H9 (cell line): ENCODE data around the gene DNAJC7. TPM values are rescaled to one million over a fixed set of nuclear protein-coding genes. Genes with fewer than 3 reads are reported as not detected.

Source experiments
- DNase-seq: peaks from one replicate; pipeline ENCODE4 v3.0.0-alpha.2; 2017
- H2AFZ ChIP-seq: one replicate; pipeline ENCODE4 v1.6.1; 2013; ENCODE audit warnings: mild to moderate bottlenecking, low read length, control low read depth, moderate library complexity
- H2AK5ac ChIP-seq: 2 replicates; pipeline ENCODE4 v1.6.1; 2013; ENCODE audit warnings: low read length, control low read depth, mixed read lengths; ENCODE audit not compliant: insufficient read length
- H2BK120ac ChIP-seq: one replicate; pipeline ENCODE4 v1.6.1; 2013; ENCODE audit warnings: low read depth, mild to moderate bottlenecking, low read length, control low read depth, inconsistent platforms; ENCODE audit not compliant: poor library complexity, severe bottlenecking
- H2BK12ac ChIP-seq: 2 replicates; pipeline ENCODE4 v1.6.1; 2013; ENCODE audit warnings: low read length, control low read depth, mixed read lengths, low read depth; ENCODE audit not compliant: insufficient read length
- H2BK15ac ChIP-seq: 2 replicates; pipeline ENCODE4 v1.6.1; 2013; ENCODE audit warnings: low read depth, low read length, control low read depth
- H2BK20ac ChIP-seq: one replicate; pipeline ENCODE4 v1.6.1; 2013; ENCODE audit warnings: low read depth, mild to moderate bottlenecking, low read length, control low read depth, inconsistent platforms; ENCODE audit not compliant: poor library complexity, severe bottlenecking
- H2BK5ac ChIP-seq: 2 replicates; pipeline ENCODE4 v1.6.1; 2013; ENCODE audit warnings: low read length, control low read depth, mixed read lengths; ENCODE audit not compliant: insufficient read length
- H3K14ac ChIP-seq: 2 replicates; pipeline ENCODE4 v1.6.1; 2013; ENCODE audit warnings: low read length, control low read depth; ENCODE audit not compliant: insufficient read depth
- H3K18ac ChIP-seq: 2 replicates; pipeline ENCODE4 v1.6.1; 2013; ENCODE audit warnings: low read depth, mild to moderate bottlenecking, mixed read lengths, low read length, control low read depth; ENCODE audit not compliant: insufficient read length
- H3K23ac ChIP-seq: 2 replicates; pipeline ENCODE4 v1.6.1; 2013; ENCODE audit warnings: low read length, control low read depth, mixed read lengths, low read depth; ENCODE audit not compliant: insufficient read length
- H3K23me2 ChIP-seq: 2 replicates; pipeline ENCODE4 v1.6.1; 2013; ENCODE audit warnings: low read depth, mild to moderate bottlenecking, mixed read lengths, low read length, control low read depth; ENCODE audit not compliant: insufficient read length, poor library complexity, severe bottlenecking
- H3K27ac ChIP-seq: 2 replicates; pipeline ENCODE4 v1.5.1; 2013; ENCODE audit warnings: low read length, control low read depth, mixed read lengths, low read depth; ENCODE audit not compliant: insufficient read length
- H3K27me3 ChIP-seq: 2 replicates; pipeline ENCODE4 v1.6.1; 2013; ENCODE audit warnings: low read length, control low read depth, inconsistent platforms; ENCODE audit not compliant: insufficient read depth
- H3K4ac ChIP-seq: 2 replicates; pipeline ENCODE4 v1.6.1; 2013; ENCODE audit warnings: low read depth, mild to moderate bottlenecking, control low read depth, inconsistent platforms, low read length, moderate library complexity
- H3K4me1 ChIP-seq: 2 replicates; pipeline ENCODE4 v1.6.1; 2013; ENCODE audit warnings: low read length, control low read depth, inconsistent platforms; ENCODE audit not compliant: insufficient read depth
- H3K4me2 ChIP-seq: 2 replicates; pipeline ENCODE4 v1.6.1; 2013; ENCODE audit warnings: low read length, control low read depth, mixed read lengths; ENCODE audit not compliant: insufficient read length, insufficient read depth
- H3K56ac ChIP-seq: 2 replicates; pipeline ENCODE4 v1.6.1; 2013; ENCODE audit warnings: low read depth, mild to moderate bottlenecking, mixed read lengths, low read length, control low read depth; ENCODE audit not compliant: insufficient read length
- H3K79me1 ChIP-seq: 2 replicates; pipeline ENCODE4 v1.6.1; 2013; ENCODE audit warnings: low read depth, mild to moderate bottlenecking, moderate library complexity, low read length, control low read depth, inconsistent platforms; ENCODE audit not compliant: insufficient read depth, poor library complexity, severe bottlenecking
- H3K79me2 ChIP-seq: 2 replicates; pipeline ENCODE4 v1.6.1; 2013; ENCODE audit warnings: low read length, control low read depth, inconsistent platforms; ENCODE audit not compliant: insufficient read depth
- H3K9ac ChIP-seq: 2 replicates; pipeline ENCODE4 v1.6.1; 2013; ENCODE audit warnings: low read length, control low read depth, mixed read lengths; ENCODE audit not compliant: insufficient read length; ENCODE audit errors: extremely low read depth
- H3K9me3 ChIP-seq: one replicate; pipeline ENCODE4 v1.6.1; 2013; ENCODE audit warnings: low read depth, low read length, inconsistent platforms; ENCODE audit not compliant: control insufficient read depth
- H3T11ph ChIP-seq: one replicate; pipeline ENCODE4 v1.6.1; 2013; ENCODE audit warnings: mild to moderate bottlenecking, low read length, control low read depth, inconsistent platforms
- H4K20me1 ChIP-seq: one replicate; pipeline ENCODE4 v1.6.1; 2013; ENCODE audit not compliant: control insufficient read depth, insufficient read length, insufficient read depth
- H4K5ac ChIP-seq: 2 replicates; pipeline ENCODE4 v1.6.1; 2013; ENCODE audit warnings: low read depth, mild to moderate bottlenecking, mixed read lengths, low read length, control low read depth; ENCODE audit not compliant: insufficient read length
- H4K8ac ChIP-seq: replicated peaks from 2 replicates; pipeline ENCODE4 v1.6.1; 2013; ENCODE audit warnings: low read length, control low read depth, mixed read lengths, low read depth; ENCODE audit not compliant: insufficient read length
- H4K91ac ChIP-seq: 2 replicates; pipeline ENCODE4 v1.6.1; 2013; ENCODE audit warnings: low read depth, mild to moderate bottlenecking, moderate library complexity, mixed read lengths, low read length, control low read depth; ENCODE audit not compliant: insufficient read length
- H3K27ac Mint-ChIP-seq, 3 experiments: 2 replicates in 2 of 3; 3 replicates in 1 of 3; pipeline ENCODE4 v1.8.0; 2020 to 2021; ENCODE audit warnings: mixed read lengths in 3 of 3, mild to moderate bottlenecking in 1 of 3, moderate library complexity in 1 of 3
- H3K27me3 Mint-ChIP-seq: 2 replicates; pipeline ENCODE4 v1.8.0; 2021; ENCODE audit warnings: low read depth, mild to moderate bottlenecking, moderate library complexity, mixed read lengths
- H3K36me3 Mint-ChIP-seq, 3 experiments: 2 replicates in 2 of 3; 3 replicates in 1 of 3; pipeline ENCODE4 v1.8.0; 2020 to 2021; ENCODE audit warnings: low read depth in 3 of 3, mixed read lengths in 3 of 3; ENCODE audit not compliant: insufficient read depth in 1 of 3
- H3K4me1 Mint-ChIP-seq, 2 experiments: 2 replicates each; pipeline ENCODE4 v1.8.0; 2020; ENCODE audit warnings: mixed read lengths in 2 of 2
- H3K4me3 Mint-ChIP-seq, 2 experiments: 2 replicates in 1 of 2; 3 replicates in 1 of 2; pipeline ENCODE4 v1.8.0; 2020 to 2021; ENCODE audit warnings: mild to moderate bottlenecking in 2 of 2, mixed read lengths in 2 of 2, moderate library complexity in 1 of 2
- H3K9me3 Mint-ChIP-seq, 2 experiments: 2 replicates in 1 of 2; 3 replicates in 1 of 2; pipeline ENCODE4 v1.8.0; 2020; ENCODE audit warnings: mild to moderate bottlenecking in 2 of 2, mixed read lengths in 2 of 2, moderate library complexity in 1 of 2
- WGBS: extraction: QIAGEN DNeasy Blood & Tissue Kit; methylation state at CpG from one replicate; pipeline ENCODE4 v1.1.7; 2013; ENCODE audit warnings: missing lambda C conversion rate, low lambda C conversion rate, mixed read lengths; ENCODE audit not compliant: insufficient read length; ENCODE audit errors: extremely low coverage; 5-methylcytosine and 5-hydroxymethylcytosine counted together
- total RNA-seq: library from RNA; stranded (reverse); gene quantifications from 2 replicates; pipeline ENCODE4 v1.2.1, GENCODE V29; 2021
- TF ChIP-seq, protein P1 (sequence below): fragments of 200-600 bp; sonication (generic); conservative IDR thresholded peaks from 3 replicates; pipeline ENCODE4 v1.8.0; 2021; ENCODE audit warnings: antibody characterized with exemption, mild to moderate bottlenecking

The DNAJC7 gene
- total RNA-seq, 1 experiment from 2014 or later, result 141 TPM

DNA sequence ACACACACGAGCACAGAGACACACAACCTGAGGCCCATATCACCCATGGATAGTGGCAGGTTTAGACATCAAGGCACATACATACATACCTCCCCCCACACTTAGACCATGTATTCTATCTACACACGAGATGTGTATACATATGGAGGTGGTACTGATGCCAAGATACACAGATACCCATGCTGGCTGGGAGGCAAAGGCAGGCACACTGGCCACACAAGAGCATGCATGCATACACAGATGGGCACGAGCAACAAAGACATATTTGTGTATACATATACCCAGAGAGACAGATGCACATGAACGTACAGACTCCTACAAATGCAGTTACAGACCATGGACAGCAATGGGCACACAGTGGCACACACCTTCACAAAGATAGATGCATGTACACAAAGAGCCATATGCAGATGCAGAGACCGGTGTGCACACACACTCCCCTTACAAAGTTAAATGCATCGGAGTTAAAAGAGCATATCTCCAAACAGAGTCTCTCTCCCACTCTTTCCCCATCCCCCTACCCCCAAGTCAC lies 35.2 kb upstream of the DNAJC7 start:
- no peak overlapping the region for H2AFZ ChIP-seq
- no peaks in the 10 kb centered on the region; a peak in 1 of 5 replicates for H3K9me3 Mint-ChIP-seq
- WGBS, result no CpG with 5 or more reads among the region's 6 CpGs
- no peak overlapping the region for H3K9ac ChIP-seq
- H3K27ac ChIP-seq, result no peak overlapping the region
- H4K91ac ChIP-seq, result no peak overlapping the region
- H3T11ph ChIP-seq, result no peak overlapping the region
- no peaks in the 10 kb centered on the region for H3K79me2 ChIP-seq
- H3K4me1 ChIP-seq, result peaks cover 9% of the 10 kb centered on the region; the same call in 1 of the 2 replicates
- no peak overlapping the region for H3K4ac ChIP-seq
- no peak overlapping the region for H2BK20ac ChIP-seq
- H3K4me3 Mint-ChIP-seq, result no peak overlapping the region
- no peak overlapping the region for H2BK120ac ChIP-seq
- no peaks in the 10 kb centered on the region; a peak in 1 of 7 replicates for H3K36me3 Mint-ChIP-seq
- no peak overlapping the region for H3K23ac ChIP-seq
- no peak overlapping the region for H2AK5ac ChIP-seq
- H2BK15ac ChIP-seq, result no peak overlapping the region
- H3K27me3 ChIP-seq, result no peaks in the 10 kb centered on the region
- H3K23me2 ChIP-seq, result peaks cover 9% of the 10 kb centered on the region
- H3K4me1 Mint-ChIP-seq, result peaks cover 49 to 68% of the 10 kb centered on the region in 2 experiments
- no peak overlapping the region for H3K18ac ChIP-seq
- peaks cover 35% of the 10 kb centered on the region for H3K27me3 Mint-ChIP-seq
- no peaks in the 10 kb centered on the region for H3K79me1 ChIP-seq
- no peak overlapping the region for H3K4me2 ChIP-seq
- H3K56ac ChIP-seq, result no peak overlapping the region
- no peak overlapping the region for H4K8ac ChIP-seq
- H2BK12ac ChIP-seq, result no peak overlapping the region
- H3K9me3 ChIP-seq, result no peaks in the 10 kb centered on the region
- H3K14ac ChIP-seq, result no peak overlapping the region
- TF ChIP-seq, protein P1, sequence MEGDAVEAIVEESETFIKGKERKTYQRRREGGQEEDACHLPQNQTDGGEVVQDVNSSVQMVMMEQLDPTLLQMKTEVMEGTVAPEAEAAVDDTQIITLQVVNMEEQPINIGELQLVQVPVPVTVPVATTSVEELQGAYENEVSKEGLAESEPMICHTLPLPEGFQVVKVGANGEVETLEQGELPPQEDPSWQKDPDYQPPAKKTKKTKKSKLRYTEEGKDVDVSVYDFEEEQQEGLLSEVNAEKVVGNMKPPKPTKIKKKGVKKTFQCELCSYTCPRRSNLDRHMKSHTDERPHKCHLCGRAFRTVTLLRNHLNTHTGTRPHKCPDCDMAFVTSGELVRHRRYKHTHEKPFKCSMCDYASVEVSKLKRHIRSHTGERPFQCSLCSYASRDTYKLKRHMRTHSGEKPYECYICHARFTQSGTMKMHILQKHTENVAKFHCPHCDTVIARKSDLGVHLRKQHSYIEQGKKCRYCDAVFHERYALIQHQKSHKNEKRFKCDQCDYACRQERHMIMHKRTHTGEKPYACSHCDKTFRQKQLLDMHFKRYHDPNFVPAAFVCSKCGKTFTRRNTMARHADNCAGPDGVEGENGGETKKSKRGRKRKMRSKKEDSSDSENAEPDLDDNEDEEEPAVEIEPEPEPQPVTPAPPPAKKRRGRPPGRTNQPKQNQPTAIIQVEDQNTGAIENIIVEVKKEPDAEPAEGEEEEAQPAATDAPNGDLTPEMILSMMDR, result no peak
- no peak overlapping the region for H4K5ac ChIP-seq
- no peaks in the 10 kb centered on the region for H4K20me1 ChIP-seq
- no peak for DNase-seq
- no peak overlapping the region for H2BK5ac ChIP-seq
- no peak overlapping the region for H3K27ac Mint-ChIP-seq
